GM20000 (cell line): ENCODE data around the gene ADGRL3.

Experiments used
- DNase-seq: peaks from one replicate; pipeline ENCODE4 v3.0.0; 2012; ENCODE audit warnings: low spot score
- TF ChIP-seq, protein P1 (sequence below): IDR thresholded peaks from 2 replicates; pipeline ENCODE4 v1.5.1; 2012; ENCODE audit warnings: mild to moderate bottlenecking, control low read depth; ENCODE audit errors: extremely low read depth, missing control alignments

Gene ADGRL3

GRCh38 chr4:61407642-61408618 lies 207.8 kb downstream of the ADGRL3 start:
- DNase-seq = no peak
- TF ChIP-seq, protein P1, sequence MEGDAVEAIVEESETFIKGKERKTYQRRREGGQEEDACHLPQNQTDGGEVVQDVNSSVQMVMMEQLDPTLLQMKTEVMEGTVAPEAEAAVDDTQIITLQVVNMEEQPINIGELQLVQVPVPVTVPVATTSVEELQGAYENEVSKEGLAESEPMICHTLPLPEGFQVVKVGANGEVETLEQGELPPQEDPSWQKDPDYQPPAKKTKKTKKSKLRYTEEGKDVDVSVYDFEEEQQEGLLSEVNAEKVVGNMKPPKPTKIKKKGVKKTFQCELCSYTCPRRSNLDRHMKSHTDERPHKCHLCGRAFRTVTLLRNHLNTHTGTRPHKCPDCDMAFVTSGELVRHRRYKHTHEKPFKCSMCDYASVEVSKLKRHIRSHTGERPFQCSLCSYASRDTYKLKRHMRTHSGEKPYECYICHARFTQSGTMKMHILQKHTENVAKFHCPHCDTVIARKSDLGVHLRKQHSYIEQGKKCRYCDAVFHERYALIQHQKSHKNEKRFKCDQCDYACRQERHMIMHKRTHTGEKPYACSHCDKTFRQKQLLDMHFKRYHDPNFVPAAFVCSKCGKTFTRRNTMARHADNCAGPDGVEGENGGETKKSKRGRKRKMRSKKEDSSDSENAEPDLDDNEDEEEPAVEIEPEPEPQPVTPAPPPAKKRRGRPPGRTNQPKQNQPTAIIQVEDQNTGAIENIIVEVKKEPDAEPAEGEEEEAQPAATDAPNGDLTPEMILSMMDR = no peak

DNA sequence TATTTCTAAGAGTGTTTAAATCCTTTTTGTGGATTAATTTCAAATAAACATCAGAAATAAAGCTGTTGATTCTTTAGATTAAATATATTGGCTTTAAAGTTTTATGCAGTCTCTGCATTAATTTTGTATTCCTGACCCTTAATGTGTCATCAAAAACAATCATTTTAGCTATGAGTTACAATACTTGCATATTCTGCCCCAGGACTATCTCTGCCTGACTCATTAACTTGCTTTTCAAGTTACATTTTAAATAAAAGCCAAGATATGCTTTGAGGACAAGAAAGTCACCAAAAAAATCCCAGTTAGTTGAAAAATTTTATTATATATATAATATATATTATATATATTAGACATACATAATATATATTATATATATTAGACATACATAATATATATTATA lies 208.7 kb downstream of the ADGRL3 start:
- no peak for DNase-seq
- TF ChIP-seq, protein P1 = no peak

DNA sequence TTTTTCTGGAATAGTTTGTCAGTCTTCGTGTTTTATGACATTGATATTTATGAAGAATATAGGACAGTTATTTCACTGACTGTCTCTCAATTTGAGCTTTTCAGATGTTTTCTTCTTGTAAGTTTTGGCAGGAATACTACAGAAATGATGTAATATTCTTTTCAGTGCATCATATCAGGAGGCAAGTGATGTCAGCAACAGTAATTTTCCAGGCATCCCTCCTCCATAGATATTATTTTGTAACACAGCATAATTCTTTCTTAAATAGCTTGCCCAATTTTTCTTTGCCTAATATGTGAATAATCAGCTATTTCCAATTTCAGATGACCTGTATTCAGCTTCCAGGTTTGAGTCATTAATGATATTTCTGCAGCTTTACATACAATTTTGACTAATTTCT lies 211.1 kb downstream of the ADGRL3 start:
- TF ChIP-seq, protein P1 = no peak
- no peak for DNase-seq

DNA sequence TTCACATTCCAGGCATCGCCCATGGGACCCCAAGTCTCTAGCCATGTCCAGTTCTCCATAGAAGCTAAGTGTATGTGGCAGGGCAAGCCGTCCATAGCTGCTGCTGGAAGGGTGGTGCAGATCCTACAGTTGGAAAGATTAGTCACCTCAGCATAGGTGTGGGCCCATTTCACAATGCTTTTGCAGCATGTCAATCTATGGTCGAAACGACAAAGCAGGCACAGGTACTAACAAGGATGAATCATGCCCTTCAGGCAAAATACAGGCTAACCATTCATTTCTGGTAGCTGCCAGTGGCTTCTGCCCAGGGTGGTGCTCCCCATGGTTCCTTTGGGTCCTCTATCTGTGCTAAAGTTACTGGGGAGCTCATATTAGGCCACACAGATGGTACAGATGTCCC lies 225.2 kb downstream of the ADGRL3 start:
- TF ChIP-seq, protein P1 = no peak
- no peak for DNase-seq

GRCh38 chr4:61426229-61426628 lies 226.1 kb downstream of the ADGRL3 start:
- TF ChIP-seq, protein P1 = no peak
- no peak for DNase-seq

DNA sequence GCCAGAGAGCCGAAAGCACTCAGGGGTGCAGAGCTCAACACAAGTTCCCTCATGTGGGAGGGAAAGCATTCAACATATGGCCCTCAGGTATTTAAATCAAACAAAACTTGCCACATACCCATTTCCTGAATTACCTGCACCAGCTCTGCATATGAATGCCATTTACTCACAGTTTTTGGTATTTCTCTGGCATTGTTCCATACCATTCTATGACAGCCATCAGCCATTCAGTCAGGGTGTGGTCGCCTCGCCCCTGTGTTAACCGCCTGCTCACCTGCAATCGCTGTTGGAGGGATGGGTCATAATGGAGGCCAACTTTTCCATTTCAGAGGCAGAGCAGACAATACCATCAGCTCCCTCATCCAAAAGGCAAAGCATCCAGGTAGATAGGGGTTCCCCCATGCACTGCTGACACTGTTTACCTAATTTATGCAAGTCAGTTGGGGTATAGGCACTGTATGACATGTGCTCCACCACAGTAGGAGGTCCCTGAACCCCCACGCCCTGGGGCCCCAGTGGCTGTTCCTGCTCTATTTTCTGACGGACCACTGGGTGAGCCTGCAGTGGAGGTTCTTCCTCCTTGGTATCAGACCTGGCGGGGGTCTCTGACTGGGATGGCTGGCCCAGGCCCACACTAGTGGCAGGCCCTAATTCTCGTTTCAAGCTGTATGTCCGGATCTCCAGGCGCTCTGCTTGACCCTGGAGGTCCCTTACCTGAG lies 227.1 kb downstream of the ADGRL3 start:
- TF ChIP-seq, protein P1 = no peak

More for the DNA sequence above, 227.1 kb downstream of the ADGRL3 start:
- DNase-seq = no peak
